HCT116 (cell line): ENCODE data around the gene COL26A1. TPM values are rescaled to one million over a fixed set of nuclear protein-coding genes. Genes with fewer than 3 reads are reported as not detected.

Experiments
- ATAC-seq: fragments of 200-7000 bp; cut with Tn5 transposase; 2 replicates; pipeline ENCODE4 v1.9.1; 2020; ENCODE audit warnings: mild to moderate bottlenecking, moderate library complexity
- BruUV-seq: library from RNA; stranded (reverse); fragments of 400-500 nt; replicated peaks from 2 replicates; lab custom pipeline; 2021; lab: Mats Ljungman, UMichigan
- CTCF ChIA-PET: fragments of 300-600 bp; sonication (Branson Sonifier 250); formaldehyde crosslinking; loops from one replicate; lab custom pipeline; 2021; ENCODE audit warnings: antibody characterized with exemption; lab: Charles Lee
- POLR2A ChIA-PET: fragments of 300-600, 350-600 bp; sonication (Branson Sonifier 250); formaldehyde crosslinking; loops from one replicate; lab custom pipeline; 2021; ENCODE audit warnings: antibody characterized with exemption; lab: Charles Lee
- RAD21 ChIA-PET, 2 experiments: fragments of 300-600 bp; sonication (Branson Sonifier 250); formaldehyde crosslinking; loops; one replicate each; lab custom pipeline; 2023; ENCODE audit warnings: low total read pairs in 2 of 2; ENCODE audit not compliant: uncharacterized antibody in 2 of 2, unreplicated experiment in 2 of 2, low non-redundant PET in 1 of 2; lab: Charles Lee
- DNase-seq: peaks from one replicate; pipeline ENCODE4 v3.0.0-alpha.2; 2010; ENCODE audit warnings: low read depth, low spot score
- H2AFZ ChIP-seq: fragments of 200-600 bp; shearing (Covaris generic), sonication (generic); 2 replicates; pipeline ENCODE4 v1.6.1; 2017; ENCODE audit warnings: low read depth, mixed run types, mixed read lengths, antibody characterized with exemption, low read length; ENCODE audit not compliant: poor library complexity, severe bottlenecking
- H3K27ac ChIP-seq: 2 replicates; pipeline ENCODE4 v1.5.1; 2012; ENCODE audit warnings: low read depth, low read length
- H3K27me3 ChIP-seq: fragments of 200-600 bp; sonication (generic); 2 replicates; pipeline ENCODE4 v1.6.1; 2016; ENCODE audit warnings: mixed run types, low read length, mixed read lengths; ENCODE audit not compliant: insufficient read depth
- H3K36me3 ChIP-seq, 2 experiments: fragments of 200-500 bp in 1 of 2; fragments of 200-600 bp in 1 of 2; sonication (Bioruptor generic) in 1 of 2; sonication (generic) in 1 of 2; 2 replicates each; pipeline versions ENCODE4 v1.5.1 to v1.6.1; 2014 to 2016; ENCODE audit warnings: low read length in 2 of 2, inconsistent platforms in 1 of 2, mixed read lengths in 1 of 2, mixed run types in 1 of 2; ENCODE audit not compliant: insufficient read depth in 2 of 2, control insufficient read depth in 1 of 2
- H3K4me1 ChIP-seq, 2 experiments: fragments of 200-600 bp in 1 of 2; sonication (generic) in 1 of 2; 2 replicates each; pipeline versions ENCODE4 v1.5.1 to v1.6.1; 2012 to 2017; ENCODE audit warnings: low read length in 2 of 2, inconsistent platforms in 1 of 2, mild to moderate bottlenecking in 1 of 2, mixed read lengths in 1 of 2, mixed run types in 1 of 2, moderate library complexity in 1 of 2; ENCODE audit not compliant: insufficient read depth in 2 of 2, control insufficient read depth in 1 of 2
- H3K4me2 ChIP-seq: fragments of 200-600 bp; sonication (generic); 2 replicates; pipeline ENCODE4 v1.6.1; 2017; ENCODE audit warnings: mixed run types, low read length, mixed read lengths
- H3K4me3 ChIP-seq, 2 experiments: fragments of 200-600 bp in 1 of 2; sonication (generic) in 1 of 2; replicated peaks in 1 of 2; 2 replicates each; pipeline ENCODE4 v1.5.1; 2011 to 2016; ENCODE audit warnings: low read length in 2 of 2, control low read depth in 1 of 2, low read depth in 1 of 2, mild to moderate bottlenecking in 1 of 2, mixed read lengths in 1 of 2, mixed run types in 1 of 2
- H3K79me2 ChIP-seq: fragments of 200-600 bp; sonication (generic); 2 replicates; pipeline ENCODE4 v1.6.1; 2017; ENCODE audit warnings: mild to moderate bottlenecking, mixed run types, low read length, moderate library complexity, mixed read lengths; ENCODE audit not compliant: insufficient read depth
- H3K9ac ChIP-seq: fragments of 200-600 bp; sonication (generic); 2 replicates; pipeline ENCODE4 v1.6.1; 2016; ENCODE audit warnings: low read length, mixed read lengths
- H3K9me2 ChIP-seq: fragments of 200-600 bp; sonication (generic), shearing (Covaris generic); 2 replicates; pipeline ENCODE4 v1.6.1; 2017; ENCODE audit warnings: mixed run types, mild to moderate bottlenecking, moderate library complexity; ENCODE audit not compliant: insufficient read depth
- H3K9me3 ChIP-seq, 2 experiments: fragments of 200-500 bp in 1 of 2; fragments of 200-600 bp in 1 of 2; sonication (Bioruptor generic) in 1 of 2; sonication (generic) in 1 of 2; 2 replicates each; pipeline ENCODE4 v1.6.1; 2014 to 2017; ENCODE audit warnings: low read length in 2 of 2, mixed read lengths in 2 of 2, inconsistent platforms in 1 of 2, low read depth in 1 of 2, mild to moderate bottlenecking in 1 of 2, mixed run types in 1 of 2, moderate library complexity in 1 of 2; ENCODE audit not compliant: control insufficient read depth in 1 of 2, insufficient read depth in 1 of 2
- H4K20me1 ChIP-seq: fragments of 200-600 bp; sonication (generic), shearing (Covaris generic); 2 replicates; pipeline ENCODE4 v1.6.1; 2017; ENCODE audit warnings: mixed run types, mild to moderate bottlenecking, moderate library complexity; ENCODE audit not compliant: insufficient read depth
- CBX3 ChIP-seq: IDR thresholded peaks from 2 replicates; pipeline ENCODE4 v1.6.1; 2012; ENCODE audit warnings: low read depth
- CEBPB ChIP-seq: IDR thresholded peaks from 2 replicates; pipeline ENCODE4 v1.6.1; 2012; ENCODE audit warnings: low read depth
- CTCF ChIP-seq, 3 experiments: fragments of 200-600 bp in 1 of 3; sonication (generic) in 1 of 3; IDR thresholded peaks in 2 of 3; conservative IDR thresholded peaks in 1 of 3; 2 replicates each; pipeline ENCODE4 v1.5.1; 2012 to 2017; ENCODE audit warnings: low read depth in 2 of 3, low read length in 2 of 3, antibody characterized with exemption in 1 of 3, borderline replicate concordance in 1 of 3, control low read depth in 1 of 3, mild to moderate bottlenecking in 1 of 3, mixed read lengths in 1 of 3, mixed run types in 1 of 3, moderate library complexity in 1 of 3; ENCODE audit not compliant: insufficient read depth in 1 of 3
- EGR1 ChIP-seq: IDR thresholded peaks from 2 replicates; pipeline ENCODE4 v1.6.1; 2012; ENCODE audit warnings: low read depth
- ELF1 ChIP-seq: IDR thresholded peaks from 2 replicates; pipeline ENCODE4 v1.6.1; 2012; ENCODE audit warnings: low read depth, borderline replicate concordance
- EZH2 ChIP-seq: fragments of 200-600 bp; sonication (generic); IDR thresholded peaks from 2 replicates; pipeline ENCODE4 v1.6.1; 2017; ENCODE audit warnings: antibody characterized with exemption, mixed run types
- FOSL1 ChIP-seq: IDR thresholded peaks from 2 replicates; pipeline ENCODE4 v1.6.1; 2012; ENCODE audit warnings: low read depth
- JUND ChIP-seq: IDR thresholded peaks from 2 replicates; pipeline ENCODE4 v1.6.1; 2012
- POLR2A ChIP-seq: IDR thresholded peaks from 2 replicates; pipeline ENCODE4 v1.7.0; 2011; ENCODE audit warnings: borderline replicate concordance; ENCODE audit not compliant: insufficient read depth, insufficient read length; ENCODE audit errors: extremely low read depth
- REST ChIP-seq: IDR thresholded peaks from 2 replicates; pipeline ENCODE4 v1.6.1; 2012; ENCODE audit warnings: low read depth
- SP1 ChIP-seq: IDR thresholded peaks from 2 replicates; pipeline ENCODE4 v1.6.1; 2012; ENCODE audit warnings: low read depth
- SRF ChIP-seq: IDR thresholded peaks from 2 replicates; pipeline ENCODE4 v1.6.1; 2012; ENCODE audit warnings: low read depth
- ZBTB33 ChIP-seq: IDR thresholded peaks from 2 replicates; pipeline ENCODE4 v1.6.1; 2011; ENCODE audit warnings: mild to moderate bottlenecking, low read length, moderate library complexity; ENCODE audit not compliant: insufficient replicate concordance; ENCODE audit errors: extremely low read depth
- ZFX ChIP-seq: fragments of 450-650 bp; IDR thresholded peaks from 2 replicates; pipeline ENCODE4 v1.6.1; 2017
- ZNF274 ChIP-seq: fragments of 200-500 bp; sonication (Bioruptor generic); IDR thresholded peaks from 2 replicates; pipeline ENCODE4 v1.6.1; 2014; ENCODE audit warnings: mild to moderate bottlenecking, low read depth, low read length, inconsistent platforms
- intact Hi-C: fragments of 100-400 bp; cut with micrococcal nuclease; formaldehyde crosslinking; loops from 2 replicates; pipeline ENCODE4 v1.10.0; 2022
- total RNA-seq: library from RNA; stranded (reverse); gene quantifications from one replicate; pipeline ENCODE4 v1.2.1, GENCODE V29; 2021; ENCODE audit not compliant: unreplicated experiment

The COL26A1 gene
- total RNA-seq, 1 experiment from 2014 or later = 0.27 TPM

GRCh38 chr7:101328159-101328558 is 34.5 kb upstream of the COL26A1 start (continued):
- TF ChIP-seq CTCF (IDR thresholded peaks at IDR 0.05 in 2 of 3, conservative IDR thresholded peaks at IDR 0.05 in 1 of 3; ENCODE audit: borderline replicate concordance in 1 of 3, insufficient read depth in 1 of 3, low read depth in 2 of 3, low read length in 2 of 3) = no peak

GRCh38 chr7:101330011-101330484 is 32.6 kb upstream of the COL26A1 start:
- H3K9me2 ChIP-seq = no peaks in the 10 kb centered on the region
- CTCF ChIA-PET = no interaction called here
- H3K79me2 ChIP-seq = no peaks in the 10 kb centered on the region
- no peak for ATAC-seq
- no peak for DNase-seq
- intact Hi-C loops = no loop called here
- H3K4me1 ChIP-seq = no peaks in the 10 kb centered on the region
- RAD21 ChIA-PET = no interaction called here
- no peak overlapping the region for H2AFZ ChIP-seq
- no peaks in the 10 kb centered on the region for H4K20me1 ChIP-seq
- BruUV-seq = no TSS peak
- POLR2A ChIA-PET = no interaction called here
- H3K27ac ChIP-seq = no peak overlapping the region
- TF ChIP-seq EGR1 (no peak), ZBTB33 (no peak), FOSL1 (no peak), REST (no peak), EZH2 (no peak), CBX3 (no peak), ELF1 (no peak), JUND (no peak), SP1 (no peak), POLR2A (no peak), ZFX (no peak), ZNF274 (no peak), CEBPB (no peak), SRF (no peak)
- H3K9me3 ChIP-seq = no peaks in the 10 kb centered on the region
- H3K9ac ChIP-seq = no peak overlapping the region
- H3K4me3 ChIP-seq = no peak overlapping the region
- H3K4me2 ChIP-seq = no peak overlapping the region
- no peaks in the 10 kb centered on the region for H3K36me3 ChIP-seq
- H3K27me3 ChIP-seq = no peaks in the 10 kb centered on the region
